GM12878 (cell line): ENCODE measurements around the gene PSENEN. TPM values are rescaled to one million over a fixed set of nuclear protein-coding genes. Genes with fewer than 3 reads are reported as not detected.

Experiments
- BHLHE40 ChIP-seq, 2 experiments: fragments of 450-650 bp in 1 of 2; IDR thresholded peaks; 2 replicates each; pipeline ENCODE4 v1.6.1; 2011 to 2017; ENCODE audit warnings: low read depth in 2 of 2, borderline replicate concordance in 1 of 2, improper control_type of control experiment in 1 of 2, low read length in 1 of 2, mild to moderate bottlenecking in 1 of 2
- CBX5 ChIP-seq: sonication (generic); IDR thresholded peaks from 2 replicates; pipeline ENCODE4 v1.6.1; 2016; ENCODE audit warnings: low read depth, moderate library complexity, mild to moderate bottlenecking, inconsistent platforms
- HDGF ChIP-seq: fragments of 450-650 bp; IDR thresholded peaks from 2 replicates; pipeline ENCODE4 v1.6.1; 2016; ENCODE audit warnings: antibody characterized with exemption
- JUND ChIP-seq: IDR thresholded peaks from 2 replicates; pipeline ENCODE4 v1.6.1; 2012; ENCODE audit warnings: low read depth, mild to moderate bottlenecking, low read length, improper control_type of control experiment, moderate library complexity
- KAT2A ChIP-seq: conservative IDR thresholded peaks from 2 replicates; pipeline ENCODE4 v1.6.1; 2011; ENCODE audit warnings: low read depth, low read length; ENCODE audit not compliant: control insufficient read depth
- KLF5 ChIP-seq: fragments of 450-650 bp; IDR thresholded peaks from 2 replicates; pipeline ENCODE4 v1.6.1; 2014; ENCODE audit warnings: mild to moderate bottlenecking; ENCODE audit not compliant: partially characterized antibody
- MEF2A ChIP-seq: IDR thresholded peaks from 2 replicates; pipeline ENCODE4 v1.6.1; 2011; ENCODE audit warnings: low read depth, mild to moderate bottlenecking, low read length, moderate library complexity; ENCODE audit not compliant: insufficient read depth
- NFXL1 ChIP-seq: fragments of 450-650 bp; IDR thresholded peaks from 2 replicates; pipeline ENCODE4 v1.6.1; 2017; ENCODE audit warnings: antibody characterized with exemption, mild to moderate bottlenecking, borderline replicate concordance
- NKRF ChIP-seq: fragments of 450-650 bp; conservative IDR thresholded peaks from 2 replicates; pipeline ENCODE4 v1.6.1; 2017; ENCODE audit warnings: mild to moderate bottlenecking, moderate library complexity
- PRDM15 ChIP-seq: fragments of 450-650 bp; formaldehyde crosslinking; IDR thresholded peaks from 2 replicates; pipeline ENCODE4 v1.4.0; 2020; ENCODE audit warnings: mild to moderate bottlenecking, moderate library complexity
- RBBP5 ChIP-seq: fragments of 200-600 bp; sonication (generic); conservative IDR thresholded peaks from 2 replicates; pipeline ENCODE4 v1.6.1; 2016
- RELA ChIP-seq: fragments of 450-650 bp; IDR thresholded peaks from 2 replicates; pipeline ENCODE4 v1.8.0; 2014; ENCODE audit warnings: borderline replicate concordance; ENCODE audit not compliant: partially characterized antibody
- SIN3A ChIP-seq: IDR thresholded peaks from 2 replicates; pipeline ENCODE4 v1.6.1; 2012; ENCODE audit warnings: low read depth, low read length, improper control_type of control experiment
- SPI1 ChIP-seq: IDR thresholded peaks from 2 replicates; pipeline ENCODE4 v1.6.1; 2011; ENCODE audit warnings: low read depth, mild to moderate bottlenecking, low read length, moderate library complexity, borderline replicate concordance; ENCODE audit not compliant: insufficient read depth
- SREBF1 ChIP-seq: IDR thresholded peaks from 2 replicates; pipeline ENCODE4 v1.6.1; 2012; ENCODE audit warnings: mild to moderate bottlenecking, low read length
- STAT1 ChIP-seq: fragments of 450-650 bp; conservative IDR thresholded peaks from 2 replicates; pipeline ENCODE4 v1.6.1; 2014; ENCODE audit warnings: antibody characterized with exemption, mild to moderate bottlenecking
- TAF1 ChIP-seq: IDR thresholded peaks from 2 replicates; pipeline ENCODE4 v1.6.1; 2011; ENCODE audit warnings: mild to moderate bottlenecking, low read depth, low read length, borderline replicate concordance
- TBL1XR1 ChIP-seq: IDR thresholded peaks from 2 replicates; pipeline ENCODE4 v1.6.1; 2012; ENCODE audit warnings: low read depth, low read length, improper control_type of control experiment
- WRNIP1 ChIP-seq: IDR thresholded peaks from 2 replicates; pipeline ENCODE4 v1.6.1; 2011; ENCODE audit warnings: low read depth, low read length, improper control_type of control experiment, borderline replicate concordance
- polyA plus RNA-seq, 11 experiments: library from polyadenylated mRNA; depleted of rRNA in 4 of 11; unstranded in 6 of 11; stranded (reverse) in 5 of 11; fragments of >200 nt; fragmentation: Nextera tagmentation in 4 of 11; fragmentation: Illumina TruSeq in 1 of 11; extraction: Ambion mirVana in 4 of 11; extraction: Trizol in 1 of 11; gene quantifications; 1 replicate in 1 of 11; 2 replicates in 10 of 11; pipeline versions ENCODE4 v1.2.1 to v1.2.3, GENCODE V29; 2011 to 2016; ENCODE audit warnings: inconsistent platforms in 2 of 11, missing spikeins in 2 of 11, low read depth in 1 of 11
- total RNA-seq, 4 experiments: library from RNA; depleted of rRNA in 3 of 4; stranded (reverse); fragments of >200 nt in 3 of 4; fragmentation: Illumina TruSeq in 1 of 4; extraction: Trizol in 1 of 4; gene quantifications; 2 replicates each; pipeline versions ENCODE4 v1.2.1 to v1.2.3, GENCODE V29; 2013 to 2021
- TF ChIP-seq, protein P1 (sequence below): fragments of 450-650 bp; IDR thresholded peaks from 2 replicates; pipeline ENCODE4 v1.6.1; 2014; ENCODE audit warnings: mild to moderate bottlenecking
- TF ChIP-seq, protein P2 (sequence below): fragments of 450-650 bp; IDR thresholded peaks from 2 replicates; pipeline ENCODE4 v1.6.1; 2018; ENCODE audit warnings: borderline replicate concordance, mild to moderate bottlenecking; ENCODE audit not compliant: partially characterized antibody

PSENEN gene
- total and polyA plus RNA-seq, 10 of the 15 experiments (the other 5 are each of a cell fraction or from before 2014, with no cell fraction given), result 14.4 to 178 (median 43.5) TPM

DNA sequence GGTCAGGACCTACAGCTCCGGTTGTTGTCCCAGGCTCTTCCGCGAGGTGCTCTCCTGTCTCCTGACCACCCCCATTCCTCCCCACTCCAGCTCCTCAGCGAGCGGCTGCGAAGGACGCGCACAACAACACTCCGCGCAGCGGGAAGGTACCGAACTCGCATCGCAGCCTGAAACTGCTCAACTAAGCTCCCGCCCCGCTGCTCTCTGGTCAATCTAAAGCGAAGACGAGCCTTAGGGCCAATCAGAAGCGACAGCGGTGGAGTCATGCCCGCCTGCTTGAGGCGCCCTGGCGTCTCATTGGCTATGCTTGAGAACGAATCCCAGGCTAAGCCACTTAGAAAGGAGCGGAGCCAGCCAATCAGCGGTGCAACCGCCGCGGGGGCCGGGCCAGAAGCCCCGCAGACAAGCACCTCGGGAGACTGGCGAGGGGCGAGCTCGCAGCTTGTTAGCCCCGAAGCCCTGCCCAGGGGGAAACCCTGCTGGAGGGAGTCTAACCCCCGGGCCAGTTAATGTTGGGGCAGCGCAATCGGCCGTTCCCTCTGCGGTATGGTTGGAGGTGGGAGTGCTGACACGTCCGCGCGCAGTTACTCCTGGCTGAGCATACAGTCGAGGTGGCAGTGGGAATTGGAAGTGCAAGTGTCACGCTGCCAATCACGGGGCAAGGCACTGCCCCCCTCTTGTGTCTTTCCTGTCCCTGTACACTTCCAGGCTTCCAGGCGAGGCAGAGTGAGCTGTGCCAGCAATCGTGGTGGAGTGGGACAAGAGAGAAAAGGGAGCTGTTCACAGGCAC lies 43.0 kb upstream of the PSENEN start (continued):
- TF ChIP-seq KAT2A (no peak), SIN3A (no peak), JUND (no peak; the same call in 1 of the 2 replicates), STAT1 (0 out of 2 replicates have a peak, but pooled peaks have one; percentile 73), CBX5 (no peak), RBBP5 (no peak), RELA (no peak), MEF2A (no peak), NKRF (no peak), HDGF (no peak; the same call in 1 of the 2 replicates), KLF5 (peak; percentile 77), PRDM15 (CRISPR knock-in tag) (no peak), BHLHE40 (IDR thresholded peaks at IDR 0.05; ENCODE audit: borderline replicate concordance in 1 of 2, low read depth in 2 of 2, low read length in 1 of 2) (peak in 1 of 2 experiments; percentile 51; a peak in 1 of 4 replicates), TAF1 (no peak; the same call in 1 of the 2 replicates), TBL1XR1 (no peak), SREBF1 (no peak), WRNIP1 (no peak), NFXL1 (no peak), SPI1 (no peak)
- TF ChIP-seq, protein P1, sequence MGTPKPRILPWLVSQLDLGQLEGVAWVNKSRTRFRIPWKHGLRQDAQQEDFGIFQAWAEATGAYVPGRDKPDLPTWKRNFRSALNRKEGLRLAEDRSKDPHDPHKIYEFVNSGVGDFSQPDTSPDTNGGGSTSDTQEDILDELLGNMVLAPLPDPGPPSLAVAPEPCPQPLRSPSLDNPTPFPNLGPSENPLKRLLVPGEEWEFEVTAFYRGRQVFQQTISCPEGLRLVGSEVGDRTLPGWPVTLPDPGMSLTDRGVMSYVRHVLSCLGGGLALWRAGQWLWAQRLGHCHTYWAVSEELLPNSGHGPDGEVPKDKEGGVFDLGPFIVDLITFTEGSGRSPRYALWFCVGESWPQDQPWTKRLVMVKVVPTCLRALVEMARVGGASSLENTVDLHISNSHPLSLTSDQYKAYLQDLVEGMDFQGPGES, result peak; percentile 99
- TF ChIP-seq, protein P2, sequence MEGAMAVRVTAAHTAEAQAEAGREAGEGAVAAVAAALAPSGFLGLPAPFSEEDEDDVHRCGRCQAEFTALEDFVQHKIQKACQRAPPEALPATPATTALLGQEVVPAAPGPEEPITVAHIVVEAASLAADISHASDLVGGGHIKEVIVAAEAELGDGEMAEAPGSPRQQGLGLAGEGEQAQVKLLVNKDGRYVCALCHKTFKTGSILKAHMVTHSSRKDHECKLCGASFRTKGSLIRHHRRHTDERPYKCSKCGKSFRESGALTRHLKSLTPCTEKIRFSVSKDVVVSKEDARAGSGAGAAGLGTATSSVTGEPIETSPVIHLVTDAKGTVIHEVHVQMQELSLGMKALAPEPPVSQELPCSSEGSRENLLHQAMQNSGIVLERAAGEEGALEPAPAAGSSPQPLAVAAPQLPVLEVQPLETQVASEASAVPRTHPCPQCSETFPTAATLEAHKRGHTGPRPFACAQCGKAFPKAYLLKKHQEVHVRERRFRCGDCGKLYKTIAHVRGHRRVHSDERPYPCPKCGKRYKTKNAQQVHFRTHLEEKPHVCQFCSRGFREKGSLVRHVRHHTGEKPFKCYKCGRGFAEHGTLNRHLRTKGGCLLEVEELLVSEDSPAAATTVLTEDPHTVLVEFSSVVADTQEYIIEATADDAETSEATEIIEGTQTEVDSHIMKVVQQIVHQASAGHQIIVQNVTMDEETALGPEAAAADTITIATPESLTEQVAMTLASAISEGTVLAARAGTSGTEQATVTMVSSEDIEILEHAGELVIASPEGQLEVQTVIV, result peak; percentile 12
